GM23248 (cell line): Measurements from ENCODE around the gene TMEM82.

Experiments used
- EZH2 ChIP-seq: fragments of 200-600 bp; sonication (generic); IDR thresholded peaks from 2 replicates; pipeline ENCODE4 v1.6.1; 2018; ENCODE audit warnings: antibody characterized with exemption, mild to moderate bottlenecking; ENCODE audit not compliant: insufficient read depth, poor library complexity, severe bottlenecking
- EZH2phosphoT487 ChIP-seq: fragments of 200-600 bp; sonication (generic); IDR thresholded peaks from 2 replicates; pipeline ENCODE4 v1.6.1; 2018; ENCODE audit warnings: antibody characterized with exemption, moderate library complexity, mild to moderate bottlenecking, low read depth; ENCODE audit not compliant: insufficient read depth

DNA sequence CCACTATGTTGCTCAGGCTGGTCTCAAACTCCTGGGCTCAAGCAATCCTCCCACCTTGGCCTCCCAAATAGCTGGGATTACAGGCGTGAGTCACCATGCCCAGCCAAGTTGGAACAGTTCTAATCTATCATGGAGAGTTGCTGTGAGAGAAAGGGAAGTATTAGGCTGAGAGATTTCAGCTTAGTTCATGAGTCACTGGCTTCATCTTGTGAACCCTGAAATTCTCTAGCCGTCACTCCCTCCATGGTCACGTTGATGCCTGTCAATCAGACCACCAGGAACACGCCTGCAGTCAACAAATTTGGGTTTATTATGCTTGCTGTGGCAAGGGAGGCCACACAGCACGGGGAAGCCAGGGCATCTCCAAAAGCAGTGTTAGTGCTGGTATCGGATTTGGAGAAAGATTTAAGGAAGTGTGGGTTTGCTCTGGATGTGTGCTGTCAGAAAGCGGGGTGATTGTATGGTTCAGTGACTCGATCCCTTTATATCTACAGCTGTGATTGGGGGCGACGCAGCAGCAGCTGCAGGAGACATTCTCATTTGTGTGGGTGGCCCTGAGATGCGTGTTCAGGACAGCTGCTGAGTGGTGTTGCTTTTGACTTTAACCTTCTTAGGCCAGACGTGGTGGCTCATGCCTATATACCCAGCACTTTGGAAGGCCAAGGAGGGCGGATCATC lies 46.5 kb downstream of the TMEM82 start:
- TF ChIP-seq EZH2, result no peak
- TF ChIP-seq EZH2phosphoT487, result no peak
